ENCODE results near the gene TAGLN2.

TAGLN2 gene

GRCh38 chr1:159924791-159925718, at the start of gene TAGLN2:
Gene TAGLN2, minus strand, starts transcription at chr1:159925507. Its CDS starts 4,998 bp downstream, at chr1:159920509.
- peaks cover 16% of the 10 kb centered on the region for H3K27me3 Mint-ChIP-seq
- CTCF ChIA-PET = interaction anchor here (1.3 to 19.5 kb wide), 4 partner anchors 12 to 144 kb away, joined by 4 to 301 read pairs (median 28); partner anchors contain the start of gene DUSP23
- H3K36me3 Mint-ChIP-seq = peaks cover 30% of the 10 kb centered on the region
- H3K9me3 Mint-ChIP-seq = no peaks in the 10 kb centered on the region
- peaks cover 49% of the 10 kb centered on the region for H3K4me1 Mint-ChIP-seq
- peak within 1 kb of the TSS; percentile 91 for H3K4me3 Mint-ChIP-seq
- DNase-seq = peak; percentile 92
- H3K27ac Mint-ChIP-seq = peak within 1 kb of the TSS; percentile 94

- H3K27ac Mint-ChIP-seq = no peak overlapping the region
- DNase-seq = no peak
- H3K9me3 Mint-ChIP-seq = no peaks in the 10 kb centered on the region
- no peaks in the 10 kb centered on the region for H3K36me3 Mint-ChIP-seq
- H3K27me3 Mint-ChIP-seq = peaks cover 44% of the 10 kb centered on the region
- H3K4me1 Mint-ChIP-seq = no peaks in the 10 kb centered on the region
- no peak overlapping the region for H3K4me3 Mint-ChIP-seq
- CTCF ChIA-PET = no interaction called here
These were observed 49.2 kb upstream of the TAGLN2 start for GRCh38 chr1:159974350-159974965.

- Mint-ChIP-seq H3K4me3 (no peak overlapping the region), H3K9me3 (no peaks in the 10 kb centered on the region), H3K27ac (no peak overlapping the region), H3K27me3 (peaks cover 50% of the 10 kb centered on the region), H3K36me3 (no peaks in the 10 kb centered on the region), H3K4me1 (no peaks in the 10 kb centered on the region)
- no peak for DNase-seq
- CTCF ChIA-PET = no interaction called here
These were observed 48.1 kb upstream of the TAGLN2 start for GRCh38 chr1:159973350-159973940.

GRCh38 chr1:159972443-159973205, 47.3 kb upstream of the TAGLN2 start:
- no peaks in the 10 kb centered on the region for H3K9me3 Mint-ChIP-seq
- H3K4me1 Mint-ChIP-seq = no peaks in the 10 kb centered on the region
- H3K27me3 Mint-ChIP-seq = peaks cover 48% of the 10 kb centered on the region
- DNase-seq = no peak
- CTCF ChIA-PET = interaction anchor here (0.9 to 1.1 kb wide), 3 partner anchors 20 to 33 kb away, joined by 3 read pairs; no protein-coding TSS in a partner anchor
- H3K27ac Mint-ChIP-seq = no peak overlapping the region
- no peaks in the 10 kb centered on the region for H3K36me3 Mint-ChIP-seq
- no peak overlapping the region for H3K4me3 Mint-ChIP-seq

GRCh38 chr1:159970932-159971342, 45.6 kb upstream of the TAGLN2 start:
- CTCF ChIA-PET = no interaction called here

GRCh38 chr1:159968901-159969300, 43.6 kb upstream of the TAGLN2 start:
- no peaks in the 10 kb centered on the region for H3K4me1 Mint-ChIP-seq
- no peaks in the 10 kb centered on the region for H3K36me3 Mint-ChIP-seq
- H3K9me3 Mint-ChIP-seq = no peaks in the 10 kb centered on the region
- H3K4me3 Mint-ChIP-seq = no peak overlapping the region
- H3K27ac Mint-ChIP-seq = no peak overlapping the region
- H3K27me3 Mint-ChIP-seq = peaks cover 50% of the 10 kb centered on the region
- CTCF ChIA-PET = interaction anchor here (1.6 kb wide), 1 partner anchor 170 kb away, joined by 5 read pairs; no protein-coding TSS in a partner anchor
- no peak for DNase-seq

More at GRCh38 chr1:159970932-159971342, 45.6 kb upstream of the TAGLN2 start:
- H3K4me1 Mint-ChIP-seq = no peaks in the 10 kb centered on the region
- no peak overlapping the region for H3K4me3 Mint-ChIP-seq
- no peak overlapping the region for H3K27ac Mint-ChIP-seq
- no peak for DNase-seq
- H3K36me3 Mint-ChIP-seq = no peaks in the 10 kb centered on the region
- H3K9me3 Mint-ChIP-seq = no peaks in the 10 kb centered on the region
- peaks cover 36% of the 10 kb centered on the region for H3K27me3 Mint-ChIP-seq

GRCh38 chr1:159965263-159965662, 40.0 kb upstream of the TAGLN2 start:
- no peaks in the 10 kb centered on the region for H3K36me3 Mint-ChIP-seq
- H3K27me3 Mint-ChIP-seq = peaks cover 33% of the 10 kb centered on the region
- DNase-seq = no peak
- H3K4me1 Mint-ChIP-seq = no peaks in the 10 kb centered on the region
- CTCF ChIA-PET = interaction anchor here (1.3 kb wide), 1 partner anchor 41 kb away, joined by 5 read pairs; no protein-coding TSS in a partner anchor
- no peak overlapping the region for H3K4me3 Mint-ChIP-seq
- no peaks in the 10 kb centered on the region for H3K9me3 Mint-ChIP-seq
- H3K27ac Mint-ChIP-seq = no peak overlapping the region

GRCh38 chr1:159964144-159964543, 38.8 kb upstream of the TAGLN2 start:
- Mint-ChIP-seq H3K4me3 (no peak overlapping the region), H3K36me3 (no peaks in the 10 kb centered on the region), H3K27me3 (peaks cover 34% of the 10 kb centered on the region), H3K9me3 (no peaks in the 10 kb centered on the region), H3K4me1 (no peaks in the 10 kb centered on the region), H3K27ac (no peak overlapping the region)
- DNase-seq = no peak
- CTCF ChIA-PET = interaction anchor here (0.9 kb wide), 2 partner anchors 40 to 42 kb away, joined by 3 to 5 read pairs; no protein-coding TSS in a partner anchor

- CTCF ChIA-PET = no interaction called here
- DNase-seq = no peak
- Mint-ChIP-seq H3K27me3 (peaks cover 29% of the 10 kb centered on the region), H3K27ac (no peak overlapping the region), H3K9me3 (no peaks in the 10 kb centered on the region), H3K36me3 (no peaks in the 10 kb centered on the region), H3K4me3 (no peak overlapping the region), H3K4me1 (no peaks in the 10 kb centered on the region)
These were observed 36.9 kb upstream of the TAGLN2 start for GRCh38 chr1:159962176-159962575.

GRCh38 chr1:159961636-159962035, 36.3 kb upstream of the TAGLN2 start:
- Mint-ChIP-seq H3K4me1 (no peaks in the 10 kb centered on the region), H3K27me3 (peaks cover 29% of the 10 kb centered on the region), H3K36me3 (no peaks in the 10 kb centered on the region), H3K4me3 (no peak overlapping the region), H3K9me3 (no peaks in the 10 kb centered on the region), H3K27ac (no peak overlapping the region)
- DNase-seq = no peak
- CTCF ChIA-PET = no interaction called here

- DNase-seq = no peak
- Mint-ChIP-seq H3K36me3 (no peaks in the 10 kb centered on the region), H3K4me1 (no peaks in the 10 kb centered on the region), H3K9me3 (no peaks in the 10 kb centered on the region), H3K27ac (no peak overlapping the region), H3K4me3 (no peak overlapping the region), H3K27me3 (peaks cover 34% of the 10 kb centered on the region)
- CTCF ChIA-PET = no interaction called here
These were observed 35.5 kb upstream of the TAGLN2 start for GRCh38 chr1:159960721-159961381.

- no peak overlapping the region for H3K27ac Mint-ChIP-seq
- H3K27me3 Mint-ChIP-seq = peaks cover 25% of the 10 kb centered on the region
- CTCF ChIA-PET = interaction anchor here (1.0 kb wide), 1 partner anchor 47 kb away, joined by 6 read pairs; no protein-coding TSS in a partner anchor
- H3K9me3 Mint-ChIP-seq = no peaks in the 10 kb centered on the region
- no peaks in the 10 kb centered on the region for H3K4me1 Mint-ChIP-seq
- H3K36me3 Mint-ChIP-seq = no peaks in the 10 kb centered on the region
- DNase-seq = no peak
- no peak overlapping the region for H3K4me3 Mint-ChIP-seq
These were observed 34.1 kb upstream of the TAGLN2 start for GRCh38 chr1:159959451-159959850.

- no peaks in the 10 kb centered on the region for H3K36me3 Mint-ChIP-seq
- DNase-seq = no peak
- H3K4me3 Mint-ChIP-seq = no peak overlapping the region
- no peaks in the 10 kb centered on the region for H3K9me3 Mint-ChIP-seq
- H3K27me3 Mint-ChIP-seq = peaks cover 25% of the 10 kb centered on the region
- H3K4me1 Mint-ChIP-seq = no peaks in the 10 kb centered on the region
- no peak overlapping the region for H3K27ac Mint-ChIP-seq
- CTCF ChIA-PET = interaction anchor here (1.0 kb wide), 1 partner anchor 48 kb away, joined by 6 read pairs; no protein-coding TSS in a partner anchor
These were observed 33.5 kb upstream of the TAGLN2 start for GRCh38 chr1:159958719-159959380.

Data from activated naive CD4-positive, alpha-beta T cell treated with anti-CD3 and anti-CD28 coated beads, Interleukin-2, amount 10 ng/mL, durations not matched to agents 7 days and 5 days (primary cell).